ENCODE results near the gene SORL1-AS1.
"Not testable (repeated sequence)": the region's sequence is repeated elsewhere in the genome, so short reads cannot be mapped to it uniquely, and the experiment has no call there.

The SORL1-AS1 gene

GRCh38 chr11:121452609-121453150, at the start of gene SORL1-AS1:
Gene SORL1-AS1, minus strand, starts transcription at chr11:121452967.
- DNase-seq: no peak

- no peak for DNase-seq
These were observed 48.0 kb upstream of the SORL1-AS1 start for GRCh38 chr11:121500717-121501116.

GRCh38 chr11:121500275-121500674, 47.5 kb upstream of the SORL1-AS1 start:
- DNase-seq: no peak

GRCh38 chr11:121499405-121499804, 46.6 kb upstream of the SORL1-AS1 start:
- no peak for DNase-seq

GRCh38 chr11:121497176-121497998, 44.6 kb upstream of the SORL1-AS1 start:
- no peak for DNase-seq

GRCh38 chr11:121494355-121495099, 41.8 kb upstream of the SORL1-AS1 start:
- DNase-seq: no peak

GRCh38 chr11:121489823-121490222, 37.1 kb upstream of the SORL1-AS1 start:
- no peak for DNase-seq

- no peak for DNase-seq
These were observed 35.9 kb upstream of the SORL1-AS1 start for GRCh38 chr11:121488641-121489040.

- DNase-seq: no peak
These were observed 35.4 kb upstream of the SORL1-AS1 start for GRCh38 chr11:121488170-121488569.

GRCh38 chr11:121487191-121487590, 34.4 kb upstream of the SORL1-AS1 start:
- DNase-seq: no peak

- no peak for DNase-seq
These were observed 33.3 kb upstream of the SORL1-AS1 start for GRCh38 chr11:121486054-121486453.

GRCh38 chr11:121485216-121485615, 32.4 kb upstream of the SORL1-AS1 start:
- no peak for DNase-seq

GRCh38 chr11:121483805-121484480, 31.2 kb upstream of the SORL1-AS1 start:
- no peak for DNase-seq

- DNase-seq: no peak
These were observed 29.7 kb upstream of the SORL1-AS1 start for GRCh38 chr11:121482231-121483129.

GRCh38 chr11:121481484-121482230, 28.9 kb upstream of the SORL1-AS1 start:
- not testable (repeated sequence) for DNase-seq

GRCh38 chr11:121479698-121480238, 27.0 kb upstream of the SORL1-AS1 start:
- no peak for DNase-seq

GRCh38 chr11:121478895-121479697, 26.3 kb upstream of the SORL1-AS1 start:
- DNase-seq: no peak

GRCh38 chr11:121478226-121478894, 25.6 kb upstream of the SORL1-AS1 start:
- DNase-seq: no peak

Data from right lung (tissue), 2 donors.